A172 (cell line): ENCODE measurements around the gene SNAP25. TPM values are rescaled to one million over a fixed set of nuclear protein-coding genes. Genes with fewer than 3 reads are reported as not detected.

Source experiments
- DNase-seq: peaks from one replicate; pipeline ENCODE4 v3.0.0-alpha.2; 2015; ENCODE audit warnings: low spot score
- total RNA-seq: library from RNA; depleted of rRNA; stranded (reverse); fragments of >200 nt; shearing (Covaris generic); gene quantifications from 2 replicates; pipeline ENCODE4 v1.2.3, GENCODE V29; 2014; rRNA removed

Gene SNAP25
- total RNA-seq, 1 experiment from 2014 or later = 0.12 TPM

DNA sequence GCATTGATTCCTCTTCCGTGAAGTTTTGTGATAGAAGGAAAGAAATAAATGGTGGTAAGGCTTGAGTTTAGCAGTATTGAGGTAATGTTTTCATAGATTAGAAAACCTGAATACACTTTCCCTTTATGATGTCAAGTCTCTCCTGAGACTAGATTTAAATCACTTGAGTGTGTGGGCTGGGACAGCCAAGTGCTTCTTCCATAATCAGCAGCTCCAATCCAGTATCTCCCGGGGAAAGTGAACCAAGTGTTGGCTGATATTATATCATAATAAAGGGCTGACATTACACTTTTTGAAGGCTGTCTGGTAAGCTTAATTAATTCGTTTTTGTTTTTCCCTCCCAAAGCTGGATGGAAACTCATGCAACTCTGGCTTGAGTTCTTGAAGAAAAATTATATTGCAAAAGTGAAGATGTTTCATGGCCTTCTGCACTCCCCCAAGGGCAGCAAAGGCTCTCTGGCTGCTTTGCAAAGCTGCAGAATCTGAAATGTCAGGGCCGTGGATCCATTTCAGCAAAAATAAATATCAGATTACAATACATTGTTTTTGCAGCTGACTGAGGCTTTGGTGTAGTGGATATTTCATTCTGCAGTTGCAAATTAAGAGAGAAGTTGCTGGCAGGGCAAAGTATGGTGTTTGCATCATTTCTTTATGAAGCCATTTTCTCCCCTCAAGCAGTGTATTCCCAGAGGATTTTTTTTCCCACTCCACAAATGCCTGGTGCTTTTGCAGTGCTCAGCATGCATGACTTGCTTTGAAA, 114.2 kb downstream of the SNAP25 start:
- no peak for DNase-seq

- DNase-seq = no peak
These were observed 118.5 kb downstream of the SNAP25 start for GRCh38 chr20:10336959-10337729.

GRCh38 chr20:10338426-10339180, 120.0 kb downstream of the SNAP25 start:
- no peak for DNase-seq

- DNase-seq = no peak
These were observed 121.0 kb downstream of the SNAP25 start for GRCh38 chr20:10339609-10340008.

GRCh38 chr20:10342152-10342551, 123.5 kb downstream of the SNAP25 start:
- DNase-seq = no peak

- DNase-seq = no peak
These were observed 126.3 kb downstream of the SNAP25 start for GRCh38 chr20:10344953-10345352.

- no peak for DNase-seq
These were observed 128.7 kb downstream of the SNAP25 start for GRCh38 chr20:10347086-10347880.

DNA sequence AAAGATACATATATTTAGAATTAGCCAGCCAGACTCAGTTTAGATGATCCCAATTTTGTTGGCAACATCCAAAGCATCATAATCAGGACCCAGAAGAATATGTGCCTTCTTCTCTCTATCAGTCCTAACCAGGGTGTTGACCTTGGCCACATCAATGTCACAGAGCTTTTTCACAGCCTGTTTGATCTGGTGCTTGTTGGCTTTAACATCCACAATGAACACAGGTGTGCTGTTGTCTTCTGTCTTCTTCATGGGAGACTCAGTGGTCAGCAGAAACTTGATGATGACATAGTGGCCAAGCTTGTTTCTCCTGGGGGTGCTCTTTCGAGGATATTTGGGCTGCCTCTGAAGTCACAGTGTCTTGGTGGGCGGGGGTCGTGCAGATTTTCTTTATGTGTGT, 130.5 kb downstream of the SNAP25 start:
- DNase-seq = no peak

DNA sequence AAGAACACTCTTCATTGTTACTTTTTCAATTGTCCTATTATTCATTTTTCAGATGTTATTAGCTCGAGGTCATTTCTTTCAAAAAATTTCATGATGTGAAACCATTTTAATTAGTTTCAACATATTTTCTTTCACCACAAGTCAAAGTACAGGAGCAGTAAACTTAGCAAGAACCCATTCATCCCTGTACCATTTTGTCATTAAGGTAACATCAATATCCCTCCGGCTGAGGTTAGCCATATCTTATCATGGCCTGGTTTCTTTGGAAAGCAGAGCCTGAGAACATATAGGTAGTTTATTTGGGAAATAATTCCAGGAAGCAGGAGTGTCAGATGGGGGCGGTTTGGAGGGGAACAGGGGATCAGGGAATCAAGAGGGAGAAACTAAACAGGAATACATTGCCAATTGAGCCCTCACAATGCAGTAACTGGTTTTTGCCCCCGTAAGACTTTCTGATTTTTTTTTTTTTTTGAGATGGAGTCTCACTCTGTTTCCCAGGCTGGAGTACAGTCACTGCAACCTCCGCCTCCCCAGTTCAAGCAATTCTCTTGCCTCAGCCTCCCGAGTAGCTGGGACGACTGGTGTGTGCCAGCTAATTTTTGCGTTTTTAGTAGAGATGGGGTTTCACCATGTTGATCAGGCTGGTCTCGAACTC, 131.7 kb downstream of the SNAP25 start:
- DNase-seq = no peak

GRCh38 chr20:10352934-10353824, 134.5 kb downstream of the SNAP25 start:
- DNase-seq = peak; percentile 40

- DNase-seq = no peak
These were observed 138.0 kb downstream of the SNAP25 start for GRCh38 chr20:10356628-10357027.

Other genes with a start within 250 kb of the SNAP25 start
- gene ANKEF1, start 183.8 kb upstream of the SNAP25 start, total RNA-seq = 4.2 and 4.4 TPM in 2 replicates
- 9.8 and 11.2 TPM in 2 replicates for gene MKKS, start 215.4 kb downstream of the SNAP25 start, total RNA-seq
- gene SLX4IP, start 216.5 kb downstream of the SNAP25 start, total RNA-seq = 5.7 and 5.9 TPM in 2 replicates